Measurements from ENCODE around the gene KRT71. TPM values are rescaled to one million over a fixed set of nuclear protein-coding genes. Genes with fewer than 3 reads are reported as not detected.

KRT71 gene
- total and polyA plus RNA-seq, 3 donors from 2014 or later: 0.12 TPM; not detected in 2

GRCh38 chr12:52524241-52524897 lies 28.6 kb downstream of the KRT71 start:
- Histone ChIP-seq H3K4me3 (no peak overlapping the region), H3K36me3 (ENCODE audit: low read depth, missing control alignments) (no peaks in the 10 kb centered on the region), H3K27me3 (no peaks in the 10 kb centered on the region), H3K4me1 (no peaks in the 10 kb centered on the region), H3K9me3 (no peaks in the 10 kb centered on the region), H3K27ac (no peak overlapping the region)
- TF ChIP-seq, protein P1, sequence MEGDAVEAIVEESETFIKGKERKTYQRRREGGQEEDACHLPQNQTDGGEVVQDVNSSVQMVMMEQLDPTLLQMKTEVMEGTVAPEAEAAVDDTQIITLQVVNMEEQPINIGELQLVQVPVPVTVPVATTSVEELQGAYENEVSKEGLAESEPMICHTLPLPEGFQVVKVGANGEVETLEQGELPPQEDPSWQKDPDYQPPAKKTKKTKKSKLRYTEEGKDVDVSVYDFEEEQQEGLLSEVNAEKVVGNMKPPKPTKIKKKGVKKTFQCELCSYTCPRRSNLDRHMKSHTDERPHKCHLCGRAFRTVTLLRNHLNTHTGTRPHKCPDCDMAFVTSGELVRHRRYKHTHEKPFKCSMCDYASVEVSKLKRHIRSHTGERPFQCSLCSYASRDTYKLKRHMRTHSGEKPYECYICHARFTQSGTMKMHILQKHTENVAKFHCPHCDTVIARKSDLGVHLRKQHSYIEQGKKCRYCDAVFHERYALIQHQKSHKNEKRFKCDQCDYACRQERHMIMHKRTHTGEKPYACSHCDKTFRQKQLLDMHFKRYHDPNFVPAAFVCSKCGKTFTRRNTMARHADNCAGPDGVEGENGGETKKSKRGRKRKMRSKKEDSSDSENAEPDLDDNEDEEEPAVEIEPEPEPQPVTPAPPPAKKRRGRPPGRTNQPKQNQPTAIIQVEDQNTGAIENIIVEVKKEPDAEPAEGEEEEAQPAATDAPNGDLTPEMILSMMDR (IDR thresholded peaks at IDR 0.05): no peak
- no peak for TF ChIP-seq POLR2A (IDR thresholded peaks at IDR 0.05)
- intact Hi-C loops (cut with DNase I; ENCODE audit: low total_unique reads): no loop called here
- DNase-seq: no peak
- WGBS, 2 donors: 63 to 78% methylated on average over 2 to 6 of the region's 6 CpGs

DNA sequence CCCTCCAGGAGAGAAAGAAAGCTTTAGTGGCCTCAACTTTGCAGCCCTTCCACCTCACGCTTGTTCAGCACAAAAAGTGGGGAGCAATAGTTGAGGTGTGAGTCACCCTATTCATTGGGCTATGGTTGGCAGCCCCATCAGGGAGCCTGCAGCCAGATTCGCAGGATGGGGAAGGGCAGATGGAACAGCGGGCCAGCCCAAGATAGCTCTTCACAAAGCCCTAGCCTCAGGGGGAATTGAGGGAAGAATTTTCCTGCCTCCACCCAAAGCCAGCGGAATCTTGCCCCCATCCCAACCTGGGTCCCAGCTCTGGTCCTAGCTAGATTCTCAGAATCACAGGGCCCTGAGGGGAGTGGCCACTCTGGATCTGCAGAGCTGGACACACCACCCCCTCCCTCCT lies 29.1 kb downstream of the KRT71 start:
- WGBS, 2 donors: 93 to 96% methylated on average over 2 to 4 of the region's 4 CpGs
- no peaks in the 10 kb centered on the region for H3K9me3 ChIP-seq
- TF ChIP-seq, protein P1 (IDR thresholded peaks at IDR 0.05): no peak
- no peak for TF ChIP-seq POLR2A (IDR thresholded peaks at IDR 0.05)
- H3K27me3 ChIP-seq: no peaks in the 10 kb centered on the region
- H3K4me3 ChIP-seq: no peak overlapping the region
- no peaks in the 10 kb centered on the region for H3K36me3 ChIP-seq (ENCODE audit: low read depth, missing control alignments)
- H3K27ac ChIP-seq: no peak overlapping the region
- intact Hi-C loops (cut with DNase I; ENCODE audit: low total_unique reads): no loop called here
- no peaks in the 10 kb centered on the region for H3K4me1 ChIP-seq
- DNase-seq: no peak

GRCh38 chr12:52522346-52523011 lies 30.5 kb downstream of the KRT71 start:
- no peak for TF ChIP-seq POLR2A (IDR thresholded peaks at IDR 0.05)
- TF ChIP-seq, protein P1 (IDR thresholded peaks at IDR 0.05): no peak
- Histone ChIP-seq H3K27me3 (no peaks in the 10 kb centered on the region), H3K4me1 (no peaks in the 10 kb centered on the region), H3K4me3 (no peak overlapping the region), H3K27ac (no peak overlapping the region), H3K36me3 (ENCODE audit: low read depth, missing control alignments) (no peaks in the 10 kb centered on the region), H3K9me3 (no peaks in the 10 kb centered on the region)
- intact Hi-C loops (cut with DNase I; ENCODE audit: low total_unique reads): no loop called here
- 73 to 75% methylated on average over 9 to 10 of the region's 10 CpGs for WGBS, 2 donors
- DNase-seq: no peak

GRCh38 chr12:52521568-52522266 lies 31.2 kb downstream of the KRT71 start:
- Histone ChIP-seq H3K27me3 (no peaks in the 10 kb centered on the region), H3K9me3 (no peaks in the 10 kb centered on the region), H3K4me3 (no peak overlapping the region), H3K4me1 (no peaks in the 10 kb centered on the region), H3K27ac (no peak overlapping the region), H3K36me3 (ENCODE audit: low read depth, missing control alignments) (no peaks in the 10 kb centered on the region)
- TF ChIP-seq, protein P1 (IDR thresholded peaks at IDR 0.05): no peak
- no peak for TF ChIP-seq POLR2A (IDR thresholded peaks at IDR 0.05)
- DNase-seq: no peak
- intact Hi-C loops (cut with DNase I; ENCODE audit: low total_unique reads): no loop called here
- 79 to 88% methylated on average over 10 of the region's 10 CpGs for WGBS, 2 donors
